K562 (cell line): ENCODE data around the gene ATP9B.

Source experiments
- MNT ChIP-seq, 2 experiments: fragments of 450-650 bp; conservative IDR thresholded peaks; 2 replicates each; pipeline ENCODE4 v1.6.1; 2017; ENCODE audit warnings: mild to moderate bottlenecking in 2 of 2, moderate library complexity in 2 of 2
- PHF8 ChIP-seq: fragments of 200-600 bp; sonication (generic); IDR thresholded peaks from 2 replicates; pipeline ENCODE4 v1.6.1; 2012; ENCODE audit warnings: mixed run types, mild to moderate bottlenecking, inconsistent platforms, low read length, moderate library complexity, borderline replicate concordance
- ZSCAN29 ChIP-seq: fragments of 450-650 bp; IDR thresholded peaks from 2 replicates; pipeline ENCODE4 v1.6.1; 2017

DNA sequence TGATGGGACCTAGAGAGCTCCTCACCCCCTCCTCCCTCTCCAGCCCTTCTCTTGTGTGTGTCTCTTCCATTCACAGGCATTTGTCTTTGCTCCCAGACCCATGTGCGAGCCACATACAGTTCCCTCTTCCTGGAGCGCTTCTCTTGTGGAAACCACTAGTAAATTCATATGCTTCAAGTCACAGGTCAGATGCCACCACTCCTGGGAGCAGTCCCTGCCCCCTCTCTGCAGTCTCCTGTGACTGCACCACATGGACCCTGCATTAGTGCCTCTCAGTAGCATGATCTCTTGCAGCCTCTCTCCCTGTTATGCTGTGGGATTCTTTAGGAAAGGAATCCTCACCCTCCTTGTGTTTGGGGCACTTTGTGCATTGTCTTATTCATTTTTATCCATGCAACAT is 230.1 kb downstream of the ATP9B start:
- TF ChIP-seq MNT (conservative IDR thresholded peaks at IDR 0.05) (no peak), ZSCAN29 (no peak), PHF8 (no peak)
